ENCODE data around the gene PRKCD. TPM values are rescaled to one million over a fixed set of nuclear protein-coding genes. Genes with fewer than 3 reads are reported as not detected.

The PRKCD gene
- total RNA-seq, 2 donors from 2014 or later: 15.5 to 16.9 TPM

DNA sequence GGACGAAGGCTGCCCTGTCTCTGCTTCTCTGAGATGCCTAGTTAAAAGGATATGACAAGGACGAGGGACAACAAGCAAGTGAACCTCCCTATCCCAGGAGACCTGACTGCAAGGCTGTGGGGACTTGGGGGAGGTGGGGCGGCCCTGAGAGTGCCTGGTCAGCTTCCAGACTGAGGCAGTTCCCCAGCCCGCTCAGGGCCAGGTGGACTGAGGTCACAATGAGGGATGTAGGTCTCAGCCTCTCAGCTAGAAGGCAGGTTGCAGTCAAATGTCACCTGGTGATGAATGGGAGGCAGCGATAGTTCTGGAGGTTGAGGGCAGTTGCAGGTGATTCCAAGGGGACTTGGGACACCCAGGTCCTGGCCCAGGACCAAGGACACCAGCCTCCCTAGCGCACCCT lies 64.2 kb downstream of the PRKCD start:
- intact Hi-C loops (cut with DNase I): no loop called here
- Histone ChIP-seq H3K27ac (no peak overlapping the region), H3K36me3 (replicated peaks in 1 of 2; ENCODE audit: insufficient read depth in 1 of 2, low read depth in 2 of 2) (peaks cover 19 to 44% of the 10 kb centered on the region in 2 donors), H3K9me3 (no peaks in the 10 kb centered on the region), H3K27me3 (no peaks in the 10 kb centered on the region), H3K4me3 (no peak overlapping the region), H3K4me1 (no peaks in the 10 kb centered on the region)
- DNase-seq: no peak
- ATAC-seq: no peak
- TF ChIP-seq, protein P1, sequence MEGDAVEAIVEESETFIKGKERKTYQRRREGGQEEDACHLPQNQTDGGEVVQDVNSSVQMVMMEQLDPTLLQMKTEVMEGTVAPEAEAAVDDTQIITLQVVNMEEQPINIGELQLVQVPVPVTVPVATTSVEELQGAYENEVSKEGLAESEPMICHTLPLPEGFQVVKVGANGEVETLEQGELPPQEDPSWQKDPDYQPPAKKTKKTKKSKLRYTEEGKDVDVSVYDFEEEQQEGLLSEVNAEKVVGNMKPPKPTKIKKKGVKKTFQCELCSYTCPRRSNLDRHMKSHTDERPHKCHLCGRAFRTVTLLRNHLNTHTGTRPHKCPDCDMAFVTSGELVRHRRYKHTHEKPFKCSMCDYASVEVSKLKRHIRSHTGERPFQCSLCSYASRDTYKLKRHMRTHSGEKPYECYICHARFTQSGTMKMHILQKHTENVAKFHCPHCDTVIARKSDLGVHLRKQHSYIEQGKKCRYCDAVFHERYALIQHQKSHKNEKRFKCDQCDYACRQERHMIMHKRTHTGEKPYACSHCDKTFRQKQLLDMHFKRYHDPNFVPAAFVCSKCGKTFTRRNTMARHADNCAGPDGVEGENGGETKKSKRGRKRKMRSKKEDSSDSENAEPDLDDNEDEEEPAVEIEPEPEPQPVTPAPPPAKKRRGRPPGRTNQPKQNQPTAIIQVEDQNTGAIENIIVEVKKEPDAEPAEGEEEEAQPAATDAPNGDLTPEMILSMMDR (IDR thresholded peaks at IDR 0.05): no peak
- TF ChIP-seq POLR2A (IDR thresholded peaks at IDR 0.05): no peak
- WGBS, 2 donors: 82 to 90% methylated on average over 4 to 6 of the region's 6 CpGs

DNA sequence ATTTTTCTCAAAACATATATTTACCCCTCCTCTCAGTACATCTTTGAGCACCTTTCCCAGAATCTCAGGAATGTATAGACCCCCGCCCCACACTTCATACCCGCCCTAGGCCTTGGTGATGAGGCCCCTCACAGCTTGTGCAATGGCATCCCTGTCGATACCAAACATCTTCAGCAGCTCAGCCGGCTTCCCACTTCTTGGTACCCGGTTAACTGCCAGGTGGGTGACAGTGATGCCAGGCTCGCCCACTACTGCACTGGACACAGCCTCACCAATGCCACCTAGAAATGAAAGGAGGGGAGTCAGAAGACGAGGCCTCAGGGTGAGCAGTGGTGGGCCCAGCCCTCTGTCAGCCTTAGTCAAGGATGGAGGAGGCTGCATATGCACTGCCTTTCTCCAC lies 64.6 kb downstream of the PRKCD start:
- H3K4me3 ChIP-seq: no peak overlapping the region
- no peak for DNase-seq
- no peak for ATAC-seq
- 89 to 95% methylated on average over 4 to 7 of the region's 7 CpGs for WGBS, 2 donors
- no peak overlapping the region for H3K27ac ChIP-seq
- no peaks in the 10 kb centered on the region for H3K27me3 ChIP-seq
- H3K36me3 ChIP-seq (replicated peaks in 1 of 2; ENCODE audit: insufficient read depth in 1 of 2, low read depth in 2 of 2): peaks cover 19 to 47% of the 10 kb centered on the region in 2 donors
- TF ChIP-seq, protein P1 (IDR thresholded peaks at IDR 0.05): no peak
- intact Hi-C loops (cut with DNase I): no loop called here
- no peaks in the 10 kb centered on the region for H3K4me1 ChIP-seq
- no peaks in the 10 kb centered on the region for H3K9me3 ChIP-seq

DNA sequence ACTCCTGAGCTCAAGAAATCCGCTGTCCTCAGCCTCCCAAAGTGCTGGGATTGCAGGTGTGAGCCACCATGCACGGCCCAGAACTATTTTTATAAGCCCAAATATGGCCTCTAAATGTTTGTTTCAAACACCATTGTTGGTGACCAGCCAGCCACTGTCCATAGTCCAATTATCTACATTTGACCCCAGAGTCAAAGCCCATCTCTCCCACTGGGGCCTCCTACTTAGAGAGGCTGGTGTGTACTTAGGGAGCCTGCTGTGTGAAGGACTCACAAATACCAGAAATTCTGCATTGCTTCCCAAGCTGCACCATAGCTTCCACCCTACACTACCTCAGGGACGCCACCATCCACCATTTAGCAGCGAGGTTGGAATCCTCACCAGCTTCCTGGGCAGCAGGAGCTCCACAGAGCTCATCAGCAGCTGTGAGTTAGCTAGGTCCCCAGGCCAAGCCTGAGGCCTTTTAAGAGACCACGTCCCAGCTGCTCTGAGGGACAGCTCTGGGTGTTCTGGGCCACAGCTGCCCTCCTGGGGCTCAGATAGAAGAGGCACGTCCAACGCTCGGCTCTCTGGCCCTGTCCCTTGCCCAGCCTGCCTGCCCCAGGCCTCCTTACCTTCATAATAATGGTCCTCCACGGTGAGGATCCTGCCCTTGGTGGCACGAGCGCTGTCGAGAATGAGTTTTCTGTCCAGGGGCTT lies 65.3 kb downstream of the PRKCD start:
- H3K27ac ChIP-seq: no peak overlapping the region

DNA sequence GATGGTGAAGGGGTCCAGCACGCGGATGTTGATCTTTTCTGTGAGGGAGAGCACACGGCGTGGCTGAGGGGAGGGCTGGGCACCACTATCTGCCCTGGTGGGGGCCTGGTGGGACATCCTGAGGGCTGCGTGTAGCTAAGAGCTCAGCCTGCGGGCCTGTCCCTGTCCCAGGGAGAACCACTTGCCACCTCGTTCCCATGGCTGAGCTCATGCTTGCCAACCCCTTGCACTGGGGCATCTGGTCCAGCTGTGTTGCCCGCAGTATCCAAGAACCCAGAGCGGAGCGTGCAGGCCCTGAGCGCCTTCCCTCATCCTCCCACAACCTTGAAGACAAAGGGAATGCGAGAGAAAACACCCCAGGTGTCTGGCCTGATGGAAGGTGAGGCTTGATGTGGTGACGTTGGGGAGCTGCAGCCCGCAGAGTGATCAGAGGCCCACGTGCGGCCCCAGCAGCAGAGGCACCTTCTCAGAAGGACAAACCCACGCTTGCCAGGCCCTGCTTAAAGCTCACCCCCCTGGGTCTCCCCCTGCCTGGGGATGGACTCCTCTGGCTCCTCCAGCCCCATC lies 65.9 kb downstream of the PRKCD start:
- H3K4me1 ChIP-seq: no peaks in the 10 kb centered on the region
- DNase-seq: no peak
- intact Hi-C loops (cut with DNase I): no loop called here
- peaks cover 19 to 53% of the 10 kb centered on the region in 2 donors for H3K36me3 ChIP-seq (replicated peaks in 1 of 2; ENCODE audit: insufficient read depth in 1 of 2, low read depth in 2 of 2)
- ATAC-seq: no peak
- no peak overlapping the region for H3K4me3 ChIP-seq
- H3K27me3 ChIP-seq: no peaks in the 10 kb centered on the region
- H3K27ac ChIP-seq: no peak overlapping the region
- TF ChIP-seq, protein P1 (IDR thresholded peaks at IDR 0.05): no peak
- TF ChIP-seq POLR2A (IDR thresholded peaks at IDR 0.05): no peak
- no peaks in the 10 kb centered on the region for H3K9me3 ChIP-seq
- 92 to 96% methylated on average over 12 to 16 of the region's 17 CpGs for WGBS, 2 donors

More for the DNA sequence above, 65.3 kb downstream of the PRKCD start:
- TF ChIP-seq, protein P1 (IDR thresholded peaks at IDR 0.05): no peak
- TF ChIP-seq POLR2A (IDR thresholded peaks at IDR 0.05): no peak
- H3K9me3 ChIP-seq: no peaks in the 10 kb centered on the region
- ATAC-seq (no peak), DNase-seq (no peak)
- H3K4me1 ChIP-seq: no peaks in the 10 kb centered on the region
- peaks cover 19 to 50% of the 10 kb centered on the region in 2 donors for H3K36me3 ChIP-seq (replicated peaks in 1 of 2; ENCODE audit: insufficient read depth in 1 of 2, low read depth in 2 of 2)
- 88 to 89% methylated on average over 10 to 12 of the region's 12 CpGs for WGBS, 2 donors
- no peak overlapping the region for H3K4me3 ChIP-seq
- intact Hi-C loops (cut with DNase I): no loop called here
- no peaks in the 10 kb centered on the region for H3K27me3 ChIP-seq

Measured in body of pancreas (tissue), 4 donors.